B cell (primary cell): ENCODE results near the gene CAPN12. TPM values are rescaled to one million over a fixed set of nuclear protein-coding genes. Genes with fewer than 3 reads are reported as not detected.

Source experiments
- ATAC-seq: fragments of 200-7000 bp; cut with Tn5 transposase; one replicate; pipeline ENCODE4 v1.10.0; 2021; ENCODE audit warnings: low read depth, mild to moderate bottlenecking, moderate number of reproducible peaks, moderate library complexity
- CTCF ChIA-PET: fragments of 350-600 bp; sonication (Branson Sonifier 250); formaldehyde crosslinking; loops from one replicate; lab custom pipeline; 2021; ENCODE audit warnings: antibody characterized with exemption, inconsistent platforms; lab: Charles Lee
- POLR2A ChIA-PET: fragments of 350-600 bp; sonication (Branson Sonifier 250); formaldehyde crosslinking; loops from one replicate; lab custom pipeline; 2021; ENCODE audit warnings: antibody characterized with exemption; lab: Charles Lee
- DNase-seq: peaks from one replicate; pipeline ENCODE4 v3.0.0; 2013
- H2AFZ ChIP-seq: 2 replicates; pipeline ENCODE4 v1.6.1; 2012; ENCODE audit warnings: mild to moderate bottlenecking, low read depth, low read length; ENCODE audit not compliant: insufficient read depth, poor library complexity, severe bottlenecking
- H3K27ac ChIP-seq, 2 donors: 1 replicate in 1 of 2; 2 replicates in 1 of 2; pipeline ENCODE4 v1.5.1; 2012 to 2013; ENCODE audit warnings: low read length in 2 of 2, mild to moderate bottlenecking in 2 of 2, moderate library complexity in 1 of 2
- H3K27me3 ChIP-seq, 4 experiments: fragments of 200-600 bp in 1 of 4; sonication (generic) in 1 of 4; replicated peaks in 1 of 4; 1 replicate in 2 of 4; 2 replicates in 2 of 4; pipeline versions ENCODE4 v1.6.1 to v1.7.0; 2013 to 2016; ENCODE audit warnings: low read length in 3 of 4, mild to moderate bottlenecking in 2 of 4, mixed read lengths in 1 of 4, moderate library complexity in 1 of 4; ENCODE audit not compliant: insufficient read depth in 4 of 4, control insufficient read depth in 3 of 4; ENCODE audit errors: control extremely low read depth in 1 of 4
- H3K36me3 ChIP-seq, 2 experiments: replicated peaks in 1 of 2; 1 replicate in 1 of 2; 2 replicates in 1 of 2; pipeline versions ENCODE4 v1.6.1 to v1.7.1; 2013; ENCODE audit warnings: low read length in 1 of 2; ENCODE audit not compliant: insufficient read depth in 2 of 2, control insufficient read depth in 1 of 2; ENCODE audit errors: control extremely low read depth in 1 of 2, extremely low read depth in 1 of 2
- H3K4me1 ChIP-seq, 2 donors: fragments of 200-600 bp in 1 of 2; sonication (generic) in 1 of 2; 1 replicate in 1 of 2; 2 replicates in 1 of 2; pipeline versions ENCODE4 v1.5.1 to v1.6.1; 2013 to 2017; ENCODE audit warnings: low read length in 2 of 2; ENCODE audit not compliant: control insufficient read depth in 2 of 2, insufficient read depth in 2 of 2
- H3K4me2 ChIP-seq: replicated peaks from 2 replicates; pipeline ENCODE3; 2012; ENCODE audit warnings: mild to moderate bottlenecking, low read depth, low read length; ENCODE audit not compliant: poor library complexity, severe bottlenecking
- H3K4me3 ChIP-seq, 5 experiments: fragments of 200-600 bp in 1 of 5; sonication (generic) in 1 of 5; 1 replicate in 3 of 5; 2 replicates in 2 of 5; pipeline versions ENCODE4 v1.5.1 to v1.7.0; 2011 to 2016; ENCODE audit warnings: low read length in 4 of 5, mild to moderate bottlenecking in 4 of 5, low read depth in 2 of 5, control low read depth in 1 of 5, moderate library complexity in 1 of 5; ENCODE audit not compliant: insufficient read depth in 1 of 5; ENCODE audit errors: control extremely low read depth in 1 of 5, extremely low read depth in 1 of 5
- H3K79me2 ChIP-seq: fragments of 200-600 bp; sonication (generic); one replicate; pipeline ENCODE4 v1.6.0; 2016; ENCODE audit warnings: low read length; ENCODE audit not compliant: control insufficient read depth, insufficient read depth
- H3K9ac ChIP-seq: fragments of 200-600 bp; sonication (generic); 2 replicates; pipeline ENCODE4 v1.6.1; 2017; ENCODE audit warnings: mild to moderate bottlenecking, low read length, moderate library complexity
- H3K9me3 ChIP-seq, 3 donors: one replicate each; pipeline versions ENCODE4 v1.6.1 to v1.7.1; 2013; ENCODE audit warnings: low read length in 2 of 3; ENCODE audit not compliant: control insufficient read depth in 2 of 3, insufficient read depth in 1 of 3; ENCODE audit errors: control extremely low read depth in 1 of 3
- H4K20me1 ChIP-seq: 2 replicates; pipeline ENCODE4 v1.6.0; 2012; ENCODE audit warnings: mild to moderate bottlenecking, low read length; ENCODE audit not compliant: insufficient read depth, control insufficient read depth, poor library complexity, severe bottlenecking
- H3K27ac Mint-ChIP-seq: one replicate; pipeline ENCODE4 v1.8.0; 2021; ENCODE audit warnings: mixed read lengths
- H3K27me3 Mint-ChIP-seq: one replicate; pipeline ENCODE4 v1.8.0; 2021; ENCODE audit warnings: mixed read lengths
- H3K4me1 Mint-ChIP-seq: one replicate; pipeline ENCODE4 v1.8.0; 2021; ENCODE audit warnings: mixed read lengths
- H3K4me3 Mint-ChIP-seq: one replicate; pipeline ENCODE4 v1.8.0; 2021; ENCODE audit warnings: mixed read lengths
- H3K9me3 Mint-ChIP-seq: one replicate; pipeline ENCODE4 v1.8.0; 2022; ENCODE audit warnings: mixed read lengths; ENCODE audit not compliant: insufficient read depth
- EZH2 ChIP-seq: IDR thresholded peaks from 2 replicates; pipeline ENCODE4 v1.6.1; 2012; ENCODE audit warnings: borderline replicate concordance, low read depth, mild to moderate bottlenecking, moderate library complexity, low read length; ENCODE audit not compliant: insufficient read depth, poor library complexity, severe bottlenecking
- WGBS: methylation state at CpG from one replicate; pipeline ENCODE4 v1.1.5; 2013; ENCODE audit warnings: missing lambda C conversion rate; ENCODE audit not compliant: insufficient coverage; 5-methylcytosine and 5-hydroxymethylcytosine counted together
- intact Hi-C: fragments of 100-400 bp; cut with micrococcal nuclease; formaldehyde crosslinking; loops from one replicate; pipeline ENCODE4 v1.10.0; 2022
- polyA plus RNA-seq: library from polyadenylated mRNA; depleted of rRNA; stranded (reverse); fragments of >200 nt; gene quantifications from 2 replicates; pipeline ENCODE4 v1.2.3, GENCODE V29; 2012
- total RNA-seq, 2 donors: library from RNA; stranded (reverse); fragments of 120-200 nt in 1 of 2; gene quantifications; 1 replicate in 1 of 2; 2 replicates in 1 of 2; pipeline versions ENCODE4 v1.2.3 to v1.2.4, GENCODE V29; 2013 to 2022
- TF ChIP-seq, protein P1 (sequence below): fragments of 200-600 bp; IDR thresholded peaks from one replicate; pipeline ENCODE4 v1.8.0; 2022; ENCODE audit warnings: antibody characterized with exemption, mild to moderate bottlenecking

The CAPN12 gene
- total and polyA plus RNA-seq, 2 donors (not counting 1 experiment from before 2014, with no cell fraction given) = 28.6 to 104 TPM

DNA sequence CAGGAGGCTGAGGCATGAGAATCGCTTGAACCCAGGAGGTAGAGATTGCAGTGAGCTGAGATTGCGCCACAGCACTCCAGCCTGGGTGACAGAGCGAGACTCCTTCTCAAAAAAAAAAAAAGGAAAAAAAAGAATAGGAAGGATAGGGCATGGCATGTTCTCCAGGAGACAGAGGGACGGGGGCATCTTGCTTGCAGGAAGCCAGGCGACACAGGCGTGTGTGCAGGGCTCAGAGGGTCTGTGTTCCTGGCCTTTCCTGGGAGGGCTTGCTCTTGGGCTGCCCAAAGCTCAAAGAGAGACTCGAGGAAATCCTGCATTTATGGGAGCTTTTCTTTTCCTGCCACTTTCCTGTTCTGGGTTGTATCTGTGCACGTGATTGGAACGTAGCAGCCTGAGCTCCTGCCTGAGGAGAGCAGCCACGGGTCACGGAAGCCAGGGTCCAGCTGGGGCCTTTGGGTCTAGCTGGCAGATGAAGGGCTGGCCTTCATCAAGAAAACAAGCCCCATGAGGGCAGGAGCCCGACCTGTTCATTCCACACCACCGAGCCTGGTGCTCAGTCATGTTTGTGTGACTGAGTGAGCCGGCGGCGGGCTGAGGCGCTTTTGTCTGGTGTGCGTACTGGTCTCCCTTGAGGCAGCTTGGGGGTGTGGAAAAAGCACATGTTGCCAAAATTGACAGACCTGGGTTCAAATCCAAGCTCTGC, 44.5 kb downstream of the CAPN12 start:
- no peak for TF ChIP-seq EZH2
- TF ChIP-seq, protein P1, sequence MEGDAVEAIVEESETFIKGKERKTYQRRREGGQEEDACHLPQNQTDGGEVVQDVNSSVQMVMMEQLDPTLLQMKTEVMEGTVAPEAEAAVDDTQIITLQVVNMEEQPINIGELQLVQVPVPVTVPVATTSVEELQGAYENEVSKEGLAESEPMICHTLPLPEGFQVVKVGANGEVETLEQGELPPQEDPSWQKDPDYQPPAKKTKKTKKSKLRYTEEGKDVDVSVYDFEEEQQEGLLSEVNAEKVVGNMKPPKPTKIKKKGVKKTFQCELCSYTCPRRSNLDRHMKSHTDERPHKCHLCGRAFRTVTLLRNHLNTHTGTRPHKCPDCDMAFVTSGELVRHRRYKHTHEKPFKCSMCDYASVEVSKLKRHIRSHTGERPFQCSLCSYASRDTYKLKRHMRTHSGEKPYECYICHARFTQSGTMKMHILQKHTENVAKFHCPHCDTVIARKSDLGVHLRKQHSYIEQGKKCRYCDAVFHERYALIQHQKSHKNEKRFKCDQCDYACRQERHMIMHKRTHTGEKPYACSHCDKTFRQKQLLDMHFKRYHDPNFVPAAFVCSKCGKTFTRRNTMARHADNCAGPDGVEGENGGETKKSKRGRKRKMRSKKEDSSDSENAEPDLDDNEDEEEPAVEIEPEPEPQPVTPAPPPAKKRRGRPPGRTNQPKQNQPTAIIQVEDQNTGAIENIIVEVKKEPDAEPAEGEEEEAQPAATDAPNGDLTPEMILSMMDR = no peak
- Histone ChIP-seq H3K27ac (no peak overlapping the region), H3K79me2 (peaks cover 56% of the 10 kb centered on the region), H3K4me2 (no peak overlapping the region), H3K4me3 (no peak overlapping the region), H3K9ac (no peak overlapping the region), H3K4me1 (peaks cover 12 to 25% of the 10 kb centered on the region in 2 donors), H3K9me3 (no peaks in the 10 kb centered on the region), H2AFZ (no peak overlapping the region), H3K27me3 (no peaks in the 10 kb centered on the region), H4K20me1 (peaks cover 65% of the 10 kb centered on the region), H3K36me3 (peaks cover 0 to 46% of the 10 kb centered on the region in 2 experiments)
- intact Hi-C loops = no loop called here
- Mint-ChIP-seq H3K27me3 (no peaks in the 10 kb centered on the region), H3K27ac (no peak overlapping the region), H3K4me1 (peaks cover 26% of the 10 kb centered on the region), H3K9me3 (no peaks in the 10 kb centered on the region), H3K4me3 (no peak overlapping the region)
- DNase-seq = no peak
- WGBS = 93% methylated on average over 15 of the region's 18 CpGs
- ChIA-PET POLR2A (no interaction called here), CTCF (interaction anchor here (1.3 kb wide), 2 partner anchors 10 to 65 kb away, joined by 3 to 4 read pairs; no protein-coding TSS in a partner anchor)
- ATAC-seq = no peak

DNA sequence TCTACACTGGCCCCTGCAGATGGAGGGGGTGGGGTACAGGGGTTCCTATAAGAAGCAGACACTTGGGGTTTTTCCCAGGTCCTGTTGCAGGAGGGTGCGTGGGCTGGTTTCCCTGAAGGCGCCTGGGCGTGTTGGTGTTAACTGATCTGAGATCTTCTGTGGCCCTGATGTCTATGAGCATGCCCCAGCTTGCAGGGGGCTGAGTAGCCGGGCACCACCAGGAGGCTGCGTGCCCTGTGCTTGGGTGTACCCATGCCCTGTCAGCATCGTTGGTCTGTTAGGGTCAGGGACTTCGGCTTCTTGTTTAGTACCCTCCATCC, 45.3 kb downstream of the CAPN12 start:
- Mint-ChIP-seq H3K27ac (no peak overlapping the region), H3K9me3 (no peaks in the 10 kb centered on the region), H3K4me1 (peaks cover 34% of the 10 kb centered on the region), H3K27me3 (no peaks in the 10 kb centered on the region), H3K4me3 (no peak overlapping the region)
- ChIA-PET CTCF (no interaction called here), POLR2A (no interaction called here)
- WGBS = 83% methylated on average over 7 of the region's 7 CpGs
- DNase-seq = no peak
- Histone ChIP-seq H3K79me2 (peaks cover 63% of the 10 kb centered on the region), H3K27ac (no peak overlapping the region), H3K9me3 (no peaks in the 10 kb centered on the region), H3K4me3 (no peak overlapping the region), H3K27me3 (no peaks in the 10 kb centered on the region), H4K20me1 (peaks cover 66% of the 10 kb centered on the region), H2AFZ (no peak overlapping the region), H3K4me2 (no peak overlapping the region), H3K4me1 (peaks cover 20 to 33% of the 10 kb centered on the region in 2 donors), H3K36me3 (peaks cover 0 to 42% of the 10 kb centered on the region in 2 experiments), H3K9ac (no peak overlapping the region)
- ATAC-seq = no peak
- TF ChIP-seq, protein P1 = no peak
- TF ChIP-seq EZH2 = no peak
- intact Hi-C loops = no loop called here
